ES-I3 (cell line): ENCODE results near the gene UBN1.

ENCODE experiments used
- H3K36me3 ChIP-seq: 2 replicates; pipeline ENCODE4 v1.6.1; 2013; ENCODE audit warnings: mild to moderate bottlenecking, low read length, control low read depth, moderate library complexity; ENCODE audit not compliant: insufficient read depth
- H3K4me1 ChIP-seq: 2 replicates; pipeline ENCODE4 v1.6.1; 2013; ENCODE audit warnings: mild to moderate bottlenecking, control low read depth, low read length; ENCODE audit not compliant: insufficient read depth
- H3K9ac ChIP-seq: 2 replicates; pipeline ENCODE4 v1.6.1; 2013; ENCODE audit warnings: low read depth, mild to moderate bottlenecking, low read length, moderate library complexity
- H3K9me3 ChIP-seq: 2 replicates; pipeline ENCODE4 v1.6.1; 2013; ENCODE audit warnings: mild to moderate bottlenecking, low read length, moderate library complexity; ENCODE audit not compliant: control insufficient read depth, insufficient read depth

The UBN1 gene

GRCh38 chr16:4811242-4811641 lies 36.0 kb upstream of the UBN1 start:
- peaks cover 14% of the 10 kb centered on the region for H3K36me3 ChIP-seq
- H3K9ac ChIP-seq, result no peak overlapping the region
- H3K9me3 ChIP-seq, result no peaks in the 10 kb centered on the region
- no peaks in the 10 kb centered on the region for H3K4me1 ChIP-seq

GRCh38 chr16:4811773-4812172 lies 35.5 kb upstream of the UBN1 start:
- peaks cover 14% of the 10 kb centered on the region for H3K36me3 ChIP-seq

DNA sequence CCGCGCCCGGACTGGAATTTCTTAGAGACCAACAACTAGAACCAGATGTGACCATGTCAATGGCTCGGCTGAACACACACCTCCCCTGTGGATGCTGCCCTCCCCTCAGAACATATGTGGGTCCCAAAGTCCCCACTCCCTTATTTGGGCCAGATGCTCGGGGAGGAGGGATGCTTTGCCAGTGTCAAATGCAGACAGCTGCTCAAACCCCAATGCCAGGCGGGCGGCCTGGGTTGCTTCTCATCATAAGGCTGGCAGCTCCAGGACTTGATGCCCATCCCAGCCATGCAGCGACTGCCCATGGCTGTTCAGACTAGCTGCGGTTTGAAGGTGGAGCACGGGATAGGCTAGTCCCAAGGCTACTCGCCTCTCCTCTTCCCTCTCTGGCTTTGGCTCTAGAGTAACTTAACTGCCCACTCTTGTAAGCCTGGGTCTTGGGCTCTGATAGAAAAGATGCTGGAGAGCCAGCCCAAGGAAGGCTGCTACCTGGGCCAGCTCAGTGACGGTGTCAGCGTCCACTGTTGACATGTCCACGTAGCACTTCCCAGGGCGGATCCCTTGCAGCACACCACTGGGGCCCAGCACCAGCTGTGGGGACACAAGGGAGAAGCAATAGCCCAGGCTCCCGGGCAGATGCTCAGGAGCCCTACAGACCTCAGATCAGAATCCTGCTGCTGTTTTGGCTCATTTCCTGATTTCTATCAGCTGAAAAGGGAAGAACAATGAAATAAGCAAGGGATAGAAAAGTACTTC lies 33.9 kb upstream of the UBN1 start:
- Histone ChIP-seq H3K9ac (no peak overlapping the region), H3K9me3 (no peaks in the 10 kb centered on the region), H3K36me3 (peaks cover 14% of the 10 kb centered on the region), H3K4me1 (no peaks in the 10 kb centered on the region)

More at GRCh38 chr16:4811773-4812172, 35.5 kb upstream of the UBN1 start:
- Histone ChIP-seq H3K9me3 (no peaks in the 10 kb centered on the region), H3K4me1 (no peaks in the 10 kb centered on the region), H3K9ac (no peak overlapping the region)

DNA sequence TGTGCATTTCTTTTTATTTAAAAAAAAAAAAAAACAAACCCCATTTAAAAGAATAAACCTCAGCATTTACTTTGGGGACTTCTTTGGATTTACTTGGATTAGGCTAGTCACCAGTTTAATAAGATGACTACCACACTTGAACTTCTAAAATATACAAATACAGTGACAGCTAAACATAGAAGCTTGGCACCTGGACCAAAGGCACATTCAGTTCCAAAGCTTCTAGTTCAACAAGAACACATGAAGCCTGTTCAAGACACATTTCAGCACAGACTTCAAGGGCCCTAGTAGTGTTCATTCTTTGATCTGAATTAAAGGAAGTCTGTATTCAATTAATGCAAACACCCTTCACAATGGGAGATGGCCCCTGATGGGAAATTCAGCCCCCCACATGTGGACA lies 33.2 kb upstream of the UBN1 start:
- Histone ChIP-seq H3K9ac (no peak overlapping the region), H3K4me1 (no peaks in the 10 kb centered on the region), H3K36me3 (peaks cover 18% of the 10 kb centered on the region), H3K9me3 (no peaks in the 10 kb centered on the region)

GRCh38 chr16:4814542-4815173 lies 32.6 kb upstream of the UBN1 start:
- Histone ChIP-seq H3K4me1 (no peaks in the 10 kb centered on the region), H3K36me3 (peaks cover 18% of the 10 kb centered on the region), H3K9me3 (no peaks in the 10 kb centered on the region), H3K9ac (no peak overlapping the region)

GRCh38 chr16:4820652-4821051 lies 26.6 kb upstream of the UBN1 start:
- Histone ChIP-seq H3K9me3 (no peaks in the 10 kb centered on the region), H3K4me1 (no peaks in the 10 kb centered on the region), H3K36me3 (peaks cover 33% of the 10 kb centered on the region), H3K9ac (no peak overlapping the region)

DNA sequence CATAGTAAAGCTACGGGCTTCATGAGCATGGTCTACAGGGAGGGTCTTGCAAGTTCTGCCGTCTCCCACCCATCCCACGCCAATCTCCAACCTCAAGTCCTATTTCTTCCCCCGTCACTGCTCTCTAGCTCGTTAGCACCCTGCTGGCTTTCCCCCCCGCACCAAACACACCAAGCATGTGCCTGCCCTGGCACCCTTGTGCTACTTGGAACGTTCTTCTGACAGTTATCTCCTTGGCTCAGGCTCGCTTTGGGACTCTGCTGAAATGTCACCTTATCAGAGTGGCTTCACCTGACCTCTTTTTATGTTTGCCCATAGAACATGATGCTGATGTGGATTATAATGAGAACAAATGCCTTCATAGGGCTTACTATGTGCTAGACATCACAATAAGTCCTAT lies 22.1 kb upstream of the UBN1 start:
- Histone ChIP-seq H3K9me3 (no peaks in the 10 kb centered on the region), H3K9ac (no peak overlapping the region), H3K4me1 (no peaks in the 10 kb centered on the region), H3K36me3 (peaks cover 32% of the 10 kb centered on the region)

- Histone ChIP-seq H3K4me1 (no peaks in the 10 kb centered on the region), H3K9me3 (no peaks in the 10 kb centered on the region), H3K9ac (no peak overlapping the region), H3K36me3 (peaks cover 28% of the 10 kb centered on the region)
These were observed 20.8 kb upstream of the UBN1 start for GRCh38 chr16:4826526-4826925.

DNA sequence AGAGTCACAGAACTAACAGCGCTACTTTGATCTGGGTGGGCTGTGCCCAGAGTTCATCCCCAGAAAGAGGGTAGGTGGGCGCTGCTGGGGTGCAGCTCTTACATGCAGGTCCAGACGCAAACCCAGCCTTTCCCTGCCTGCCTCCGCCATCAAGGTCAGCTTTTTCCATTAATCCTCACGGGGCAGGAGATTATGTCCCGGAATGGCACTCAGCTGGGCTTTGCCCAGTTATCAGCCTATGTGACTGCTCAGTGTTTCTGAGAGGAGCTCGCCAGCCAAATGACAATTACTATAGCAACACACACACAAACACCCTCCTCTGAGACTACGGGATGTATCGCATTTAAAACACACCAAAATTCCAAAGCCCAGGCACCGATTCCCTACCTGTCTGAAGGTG lies 20.3 kb upstream of the UBN1 start:
- Histone ChIP-seq H3K36me3 (peaks cover 27% of the 10 kb centered on the region), H3K4me1 (no peaks in the 10 kb centered on the region), H3K9ac (no peak overlapping the region), H3K9me3 (no peaks in the 10 kb centered on the region)

GRCh38 chr16:4828567-4829321 lies 18.5 kb upstream of the UBN1 start:
- H3K4me1 ChIP-seq, result no peaks in the 10 kb centered on the region
- H3K36me3 ChIP-seq, result peaks cover 26% of the 10 kb centered on the region
- no peak overlapping the region for H3K9ac ChIP-seq
- H3K9me3 ChIP-seq, result no peaks in the 10 kb centered on the region

DNA sequence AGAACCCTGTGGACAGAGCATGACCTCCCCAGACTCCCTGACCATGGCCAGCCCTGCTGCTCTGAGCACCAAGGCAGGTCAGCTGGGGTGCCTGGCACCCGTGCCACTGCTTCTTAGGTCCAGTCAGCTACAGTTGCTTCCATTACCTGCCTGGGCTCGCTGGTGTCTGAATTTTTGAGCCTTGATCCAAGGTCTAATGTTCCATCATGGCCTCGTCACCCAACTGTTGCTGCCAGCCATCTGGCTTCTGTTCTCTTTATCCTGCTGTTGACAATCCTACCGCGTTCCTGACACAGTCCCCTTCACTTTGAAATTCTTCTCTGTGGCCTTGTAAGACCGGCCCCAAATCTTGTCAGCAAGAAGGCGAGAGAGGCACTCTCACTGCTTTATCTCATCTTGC lies 16.9 kb upstream of the UBN1 start:
- Histone ChIP-seq H3K4me1 (no peaks in the 10 kb centered on the region), H3K36me3 (peaks cover 23% of the 10 kb centered on the region), H3K9me3 (no peaks in the 10 kb centered on the region), H3K9ac (no peak overlapping the region)

- Histone ChIP-seq H3K36me3 (peaks cover 26% of the 10 kb centered on the region), H3K9me3 (no peaks in the 10 kb centered on the region), H3K4me1 (no peaks in the 10 kb centered on the region), H3K9ac (no peak overlapping the region)
These were observed 15.7 kb upstream of the UBN1 start for GRCh38 chr16:4831616-4832015.

DNA sequence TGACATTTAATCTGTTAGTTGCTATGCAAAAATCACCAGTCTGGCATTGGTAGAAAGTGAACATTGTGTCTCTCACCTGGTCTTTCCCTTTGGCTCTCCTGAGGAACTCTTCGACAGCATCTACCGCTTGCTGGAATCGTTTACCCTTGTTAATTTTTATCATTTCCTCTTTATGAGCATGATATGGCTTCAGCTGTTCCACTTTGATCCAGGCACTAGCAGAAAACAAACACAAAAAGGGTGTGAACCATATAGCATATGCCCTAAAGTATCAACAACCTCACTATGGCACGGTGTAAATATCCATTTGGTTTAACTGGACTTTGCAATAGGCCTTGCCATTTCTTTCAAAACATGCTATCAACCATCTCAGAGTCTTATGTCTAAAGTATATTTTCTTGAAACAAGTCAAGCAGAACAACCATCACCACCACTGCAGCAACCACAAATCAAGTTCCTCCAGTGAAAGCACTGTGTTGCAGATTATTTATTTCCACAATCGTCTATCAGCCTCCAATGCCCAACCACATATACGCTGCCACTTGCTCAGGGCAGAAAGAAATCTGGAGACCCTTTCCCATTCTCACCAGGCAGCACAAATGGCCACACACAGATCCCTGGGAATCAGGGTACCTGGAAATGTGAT lies 14.5 kb upstream of the UBN1 start:
- H3K9me3 ChIP-seq, result no peaks in the 10 kb centered on the region
- no peak overlapping the region for H3K9ac ChIP-seq
- H3K4me1 ChIP-seq, result no peaks in the 10 kb centered on the region
- peaks cover 32% of the 10 kb centered on the region for H3K36me3 ChIP-seq

DNA sequence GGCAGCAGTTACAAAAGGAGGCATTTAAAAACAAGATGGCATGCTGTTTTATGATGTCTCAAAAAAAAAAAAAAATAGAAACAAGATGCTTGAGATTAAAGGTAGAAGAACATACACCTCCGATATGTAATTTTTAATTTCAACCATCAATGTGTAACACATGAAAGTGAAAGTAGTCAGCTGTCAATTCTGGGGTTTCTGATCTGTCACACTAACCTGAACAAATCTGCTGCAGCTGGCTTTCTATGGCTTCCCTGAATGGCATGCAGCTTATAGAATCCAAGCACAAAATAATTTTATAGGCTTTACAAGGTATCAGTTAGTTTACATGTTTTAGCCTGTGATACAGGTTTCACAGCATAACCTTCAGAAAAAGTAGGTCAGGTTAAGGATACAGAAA lies 13.7 kb upstream of the UBN1 start:
- Histone ChIP-seq H3K4me1 (no peaks in the 10 kb centered on the region), H3K9me3 (no peaks in the 10 kb centered on the region), H3K9ac (no peak overlapping the region), H3K36me3 (peaks cover 34% of the 10 kb centered on the region)
